Activated CD4-positive, alpha-beta T cell treated with anti-CD3 and anti-CD28 coated beads for 4 hours (primary cell): Measurements from ENCODE around the gene DGKQ.
"Not testable (repeated sequence)": the region's sequence is repeated elsewhere in the genome, so short reads cannot be mapped to it uniquely, and the experiment has no call there.

Experiments
- DNase-seq, 2 donors: peaks; one replicate each; pipeline ENCODE4 v3.0.0-alpha.2; 2020

Gene DGKQ

DNA sequence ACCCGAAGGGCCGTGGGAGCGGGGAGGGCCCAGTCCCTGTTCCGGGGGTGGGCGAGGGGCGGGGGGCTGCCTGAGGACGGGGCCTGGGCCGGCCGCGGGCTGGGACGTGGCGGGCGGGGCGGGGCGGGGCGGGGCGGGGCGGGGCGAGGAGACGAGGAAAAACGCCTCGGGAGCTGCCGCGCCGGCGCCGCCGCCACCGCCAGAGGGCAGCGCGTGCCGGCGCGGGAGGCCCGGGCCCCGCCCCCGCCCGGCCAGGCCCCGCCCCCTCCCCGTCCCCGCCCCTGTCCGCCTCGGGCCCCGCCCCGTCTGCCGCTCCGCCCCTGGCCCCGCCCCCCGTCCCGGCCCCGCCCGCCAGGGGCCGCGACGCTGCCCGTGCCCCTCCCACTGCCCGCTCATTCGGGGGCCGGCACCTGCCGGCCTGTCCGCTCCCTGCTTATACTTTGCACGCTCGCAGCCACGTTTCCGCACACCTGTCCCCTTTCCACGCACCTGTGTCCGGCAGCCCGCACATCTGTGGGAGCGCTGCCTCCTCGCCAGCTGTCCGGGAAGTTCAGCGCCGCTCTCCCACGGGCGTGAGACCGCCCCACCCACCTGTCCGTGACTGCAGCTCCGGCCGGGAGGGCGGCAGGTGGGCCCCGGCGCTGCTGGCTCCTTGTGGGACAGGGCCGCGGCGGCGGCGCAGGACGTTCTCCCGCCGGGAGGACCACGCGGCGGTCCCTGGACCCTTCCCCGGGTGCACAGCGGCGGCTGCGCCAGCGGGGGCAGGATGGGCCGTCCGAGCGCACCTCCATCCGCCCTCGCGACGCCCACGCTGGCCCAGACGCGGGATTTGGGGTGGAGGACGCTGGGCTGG is 36.4 kb upstream of the DGKQ start:
- DNase-seq = peak; percentile 66 to 79

DNA sequence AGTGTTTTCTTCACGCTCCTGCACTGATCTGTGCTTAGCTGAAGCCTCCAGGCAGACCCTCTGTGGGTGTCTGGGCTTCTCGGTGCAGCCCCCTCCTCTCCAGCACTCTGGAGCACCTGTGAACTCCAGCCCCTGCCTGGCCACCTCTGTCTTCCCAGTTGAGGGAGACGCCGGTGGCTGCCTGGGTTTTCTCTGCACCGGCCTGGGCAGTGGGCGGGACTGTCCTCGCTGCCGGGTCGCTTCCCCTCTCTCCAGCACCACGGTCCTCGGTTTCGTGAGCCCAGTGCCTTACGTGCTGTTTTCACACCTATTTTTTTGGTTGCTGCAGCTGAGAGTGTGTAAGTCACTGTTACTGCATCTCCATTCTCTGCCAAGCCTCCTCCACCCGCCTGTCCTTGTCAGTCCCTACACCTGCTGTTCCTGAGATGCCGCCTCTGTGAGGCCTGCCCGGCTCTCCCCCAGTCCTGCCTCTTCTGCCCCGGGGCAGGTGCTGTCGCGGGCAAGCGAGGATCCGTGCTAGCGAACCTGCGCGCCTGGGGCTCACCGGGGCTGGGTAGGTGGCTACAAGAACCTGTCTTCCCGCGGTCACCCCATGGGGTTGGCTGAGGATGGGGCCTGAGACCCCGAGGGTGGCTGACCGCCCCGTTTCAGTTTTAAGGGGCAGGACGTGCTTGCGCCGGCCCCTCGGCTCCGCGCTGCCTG is 35.6 kb upstream of the DGKQ start:
- peak; percentile 32 to 33 for DNase-seq

DNA sequence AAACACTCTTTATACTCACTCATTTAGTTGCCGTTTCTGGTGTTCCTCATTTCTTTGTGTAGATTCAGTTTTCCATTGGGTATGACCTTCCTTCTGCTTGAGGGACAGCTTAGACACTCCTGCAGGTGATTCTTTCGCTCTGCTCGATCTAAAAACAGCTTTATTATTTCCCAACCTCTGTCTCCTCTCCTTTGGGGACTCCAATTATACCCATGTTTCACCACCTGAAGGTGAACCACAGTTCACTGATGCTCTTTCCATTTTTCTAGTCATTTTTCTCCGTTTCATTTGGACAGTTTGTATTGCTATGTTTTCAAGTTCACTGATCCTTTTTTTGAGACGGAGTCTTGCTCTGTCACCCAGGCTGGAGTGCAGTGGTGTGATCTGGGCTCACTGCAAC is 33.5 kb upstream of the DGKQ start:
- no peak for DNase-seq

DNA sequence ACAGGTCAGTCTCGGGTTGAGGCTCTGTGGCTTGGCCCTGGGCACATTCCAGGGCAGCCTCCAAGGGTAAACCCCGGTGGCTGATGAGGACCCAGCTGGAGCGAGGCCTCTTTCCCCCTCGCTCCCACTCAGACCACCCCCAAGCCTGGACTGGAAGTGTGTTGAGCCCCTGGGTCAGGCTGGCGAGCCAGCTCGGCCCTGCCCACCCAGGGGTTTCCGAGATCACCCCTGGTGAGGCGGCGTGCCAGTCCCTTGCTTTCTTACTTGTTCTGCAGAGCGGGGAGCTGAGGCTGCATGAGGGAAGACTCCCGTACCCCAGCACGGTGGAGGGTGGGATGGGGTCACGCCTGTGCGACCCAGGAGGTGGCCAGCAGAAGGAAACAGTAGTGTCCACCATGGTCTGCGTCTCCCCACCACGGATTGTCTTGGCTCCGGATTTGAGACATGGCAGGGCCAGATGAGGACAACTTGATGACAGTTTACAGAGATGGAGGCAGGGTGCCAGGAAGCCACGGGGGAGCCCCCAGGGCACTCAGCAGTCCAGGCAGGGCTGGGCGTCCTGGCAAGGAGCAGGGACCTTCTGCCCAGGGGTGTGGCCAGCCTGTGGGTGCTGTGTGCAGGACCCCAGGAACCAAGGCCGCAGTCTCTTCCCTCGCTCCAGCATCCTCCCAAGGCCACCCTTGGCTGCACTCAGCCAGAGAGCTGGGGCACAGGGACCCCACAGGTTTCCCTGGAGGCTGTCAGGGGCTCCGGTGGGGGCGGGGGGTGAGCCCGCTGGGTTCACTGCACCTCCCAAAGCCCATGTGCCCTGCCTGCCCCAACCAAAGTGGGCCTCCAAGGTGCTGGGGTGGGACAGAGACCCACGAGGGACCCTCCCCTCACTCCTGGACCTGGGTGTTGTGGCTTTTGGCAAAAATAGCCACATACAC is 31.5 kb upstream of the DGKQ start:
- DNase-seq = no peak

DNA sequence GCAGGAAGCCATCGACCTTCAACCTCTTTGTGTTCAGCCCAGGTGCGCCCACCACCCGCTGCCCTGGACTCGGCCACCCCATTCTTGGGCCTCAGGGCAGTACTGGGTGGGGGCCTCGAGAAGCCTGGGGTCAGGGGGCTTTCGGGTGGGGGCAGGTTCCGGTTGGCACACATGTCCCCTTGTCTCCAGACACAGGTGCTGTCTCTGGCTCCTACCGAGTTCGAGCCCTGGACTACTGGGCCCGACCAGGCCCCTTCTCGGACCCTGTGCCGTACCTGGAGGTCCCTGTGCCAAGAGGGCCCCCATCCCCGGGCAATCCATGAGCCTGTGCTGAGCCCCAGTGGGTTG is 30.7 kb upstream of the DGKQ start:
- no peak for DNase-seq

DNA sequence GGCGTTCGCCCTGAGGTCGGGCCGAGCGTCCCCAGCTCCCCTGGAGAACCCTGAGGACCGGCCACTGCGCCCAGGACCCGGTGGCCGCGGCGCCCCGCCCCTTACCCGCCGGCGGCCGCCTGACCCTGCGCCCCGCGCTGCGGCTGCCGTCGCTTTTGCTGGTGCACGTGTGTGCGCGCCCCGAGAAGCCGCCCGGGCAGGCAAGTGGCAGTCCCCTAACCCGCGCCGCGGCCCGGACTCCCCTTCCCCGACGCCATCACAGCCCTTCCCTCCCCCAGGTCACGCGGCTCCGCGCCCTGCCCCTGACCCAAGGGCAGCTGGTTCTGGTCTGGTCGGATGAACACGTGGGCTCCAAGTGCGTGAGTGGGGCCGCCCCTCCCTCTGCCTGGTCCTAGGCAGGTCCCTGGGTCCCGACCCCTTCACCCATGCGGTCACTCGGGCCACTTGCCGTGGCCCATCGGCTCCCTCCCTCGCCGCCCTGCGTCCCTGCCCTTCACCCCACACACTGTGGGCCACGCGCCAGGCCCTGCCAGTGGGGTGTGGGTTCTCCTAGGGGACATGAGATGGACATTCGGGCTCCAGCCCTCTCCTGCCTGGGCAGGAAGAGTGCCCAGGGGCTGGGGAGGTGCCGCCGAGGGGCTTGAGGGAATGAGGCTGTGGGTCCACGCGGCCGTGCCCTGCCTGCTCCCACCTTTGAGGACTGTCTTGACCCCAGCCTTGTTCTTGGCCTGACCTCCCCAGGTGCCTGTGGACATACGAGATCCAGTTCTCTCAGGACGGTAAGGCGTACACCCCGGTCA is 30.1 kb upstream of the DGKQ start:
- no peak for DNase-seq

DNA sequence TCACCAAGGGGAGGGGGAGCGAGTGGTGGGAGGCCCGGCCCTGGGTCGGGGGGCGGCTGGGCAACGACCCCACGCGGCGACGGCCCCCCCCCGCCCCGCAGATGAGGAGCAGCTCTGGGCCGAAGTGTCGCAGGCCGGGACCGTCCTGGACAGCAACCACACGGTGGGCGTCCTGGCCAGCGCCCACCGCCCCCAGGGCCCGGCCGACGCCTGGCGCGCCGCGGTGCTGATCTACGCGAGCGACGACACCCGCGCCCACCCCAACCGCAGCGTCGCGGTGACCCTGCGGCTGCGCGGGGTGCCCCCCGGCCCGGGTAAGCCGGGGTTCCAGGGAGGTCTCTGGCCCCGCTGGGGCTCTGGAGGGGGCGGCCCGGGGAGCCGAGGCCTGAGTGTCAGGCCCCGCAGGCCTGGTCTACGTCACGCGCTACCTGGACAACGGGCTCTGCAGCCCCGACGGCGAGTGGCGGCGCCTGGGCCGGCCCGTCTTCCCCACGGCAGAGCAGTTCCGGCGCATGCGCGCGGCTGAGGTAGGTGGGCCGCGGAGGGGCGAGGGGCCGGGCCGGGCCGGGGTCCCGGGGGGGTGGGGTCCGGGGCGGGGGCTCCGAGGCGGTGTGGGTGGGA is 29.4 kb upstream of the DGKQ start:
- DNase-seq = no peak

DNA sequence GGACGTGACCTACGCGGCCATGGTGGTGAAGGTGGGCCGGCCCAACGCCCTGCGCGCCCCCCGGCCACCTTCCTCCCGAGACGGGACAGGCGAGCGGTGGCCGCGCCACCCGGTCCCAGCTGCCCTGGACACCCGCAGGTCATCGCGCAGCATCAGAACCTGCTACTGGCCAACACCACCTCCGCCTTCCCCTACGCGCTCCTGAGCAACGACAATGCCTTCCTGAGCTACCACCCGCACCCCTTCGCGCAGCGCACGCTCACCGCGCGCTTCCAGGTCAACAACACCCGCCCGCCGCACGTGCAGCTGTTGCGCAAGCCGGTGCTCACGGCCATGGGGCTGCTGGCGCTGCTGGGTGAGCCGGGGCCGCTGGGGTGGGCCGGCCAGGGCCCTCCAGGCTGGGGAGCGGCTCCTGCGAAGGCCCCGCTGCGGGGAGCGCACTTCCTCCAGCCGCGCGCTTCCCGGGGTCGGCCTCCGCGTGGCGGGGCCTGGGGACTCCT is 28.8 kb upstream of the DGKQ start:
- no peak for DNase-seq

DNA sequence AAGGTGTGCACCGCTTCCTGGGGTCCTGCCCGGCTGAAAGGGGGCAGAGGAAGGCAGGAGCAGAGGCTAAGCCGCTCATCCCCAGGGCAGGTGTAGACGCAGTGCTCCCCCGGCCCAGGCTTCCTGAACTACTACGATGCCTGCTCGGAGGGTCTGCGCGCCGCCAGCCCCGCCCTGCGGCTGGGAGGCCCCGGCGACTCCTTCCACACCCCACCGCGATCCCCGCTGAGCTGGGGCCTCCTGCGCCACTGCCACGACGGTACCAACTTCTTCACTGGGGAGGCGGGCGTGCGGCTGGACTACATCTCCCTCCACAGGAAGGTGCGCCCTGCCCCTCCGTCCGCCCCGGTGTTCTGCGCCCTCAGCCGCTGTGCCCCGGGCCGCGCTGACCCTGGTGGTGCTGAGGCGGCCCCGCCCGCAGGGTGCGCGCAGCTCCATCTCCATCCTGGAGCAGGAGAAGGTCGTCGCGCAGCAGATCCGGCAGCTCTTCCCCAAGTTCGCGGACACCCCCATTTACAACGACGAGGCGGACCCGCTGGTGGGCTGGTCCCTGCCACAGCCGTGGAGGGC is 28.3 kb upstream of the DGKQ start:
- no peak for DNase-seq

DNA sequence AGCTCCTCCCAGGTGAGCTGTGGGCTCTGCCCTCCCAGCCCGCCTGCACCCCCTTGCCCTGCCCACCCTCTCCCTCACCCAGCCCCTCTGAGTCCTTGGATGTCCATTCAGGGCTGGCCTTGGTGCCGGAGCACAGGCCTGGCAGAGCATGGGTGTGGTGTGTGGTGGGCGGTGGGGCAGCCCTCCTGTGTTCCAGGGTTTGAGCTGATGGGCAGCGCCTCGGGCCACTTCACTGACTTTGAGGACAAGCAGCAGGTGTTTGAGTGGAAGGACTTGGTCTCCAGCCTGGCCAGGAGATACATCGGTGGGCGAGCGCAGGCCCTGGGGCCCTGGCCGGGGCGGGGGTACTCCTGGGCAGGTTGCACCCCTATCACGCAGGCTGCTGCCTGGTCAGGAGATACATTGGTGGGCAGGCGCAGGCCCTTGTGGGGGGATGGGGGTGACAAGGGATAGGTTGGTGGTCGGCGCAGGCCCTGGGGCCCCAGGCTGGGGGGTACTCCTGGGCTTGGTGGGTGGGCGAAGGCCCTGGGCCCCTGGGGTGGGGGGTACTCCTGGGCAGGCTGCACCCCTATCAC is 27.4 kb upstream of the DGKQ start:
- no peak for DNase-seq

DNA sequence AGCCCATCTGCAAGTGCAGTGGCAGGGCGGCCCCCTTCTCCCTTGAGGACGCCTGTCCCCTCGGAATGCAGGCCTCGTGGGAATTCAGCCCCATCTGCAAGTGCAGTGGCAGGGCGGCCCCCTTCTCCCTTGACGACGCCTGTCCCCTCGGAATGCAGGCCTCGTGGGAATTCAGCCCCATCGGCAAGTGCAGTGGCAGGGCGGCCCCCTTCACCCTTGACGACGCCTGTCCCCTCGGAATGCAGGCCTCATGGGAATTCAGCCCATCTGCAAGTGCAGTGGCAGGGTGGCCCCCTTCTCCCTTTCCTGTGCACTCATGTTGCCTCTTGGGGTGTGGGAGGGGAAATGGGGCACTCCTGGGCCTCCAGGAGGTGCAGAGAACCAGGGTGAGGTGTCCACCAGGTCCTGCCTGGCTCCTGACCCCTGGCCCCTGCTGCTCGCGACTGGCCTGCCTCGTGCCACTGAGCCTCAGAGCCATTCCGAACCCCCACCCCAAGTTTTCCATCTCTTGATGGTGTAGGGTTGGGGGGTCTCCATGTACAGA is 26.6 kb upstream of the DGKQ start:
- DNase-seq = no peak

DNA sequence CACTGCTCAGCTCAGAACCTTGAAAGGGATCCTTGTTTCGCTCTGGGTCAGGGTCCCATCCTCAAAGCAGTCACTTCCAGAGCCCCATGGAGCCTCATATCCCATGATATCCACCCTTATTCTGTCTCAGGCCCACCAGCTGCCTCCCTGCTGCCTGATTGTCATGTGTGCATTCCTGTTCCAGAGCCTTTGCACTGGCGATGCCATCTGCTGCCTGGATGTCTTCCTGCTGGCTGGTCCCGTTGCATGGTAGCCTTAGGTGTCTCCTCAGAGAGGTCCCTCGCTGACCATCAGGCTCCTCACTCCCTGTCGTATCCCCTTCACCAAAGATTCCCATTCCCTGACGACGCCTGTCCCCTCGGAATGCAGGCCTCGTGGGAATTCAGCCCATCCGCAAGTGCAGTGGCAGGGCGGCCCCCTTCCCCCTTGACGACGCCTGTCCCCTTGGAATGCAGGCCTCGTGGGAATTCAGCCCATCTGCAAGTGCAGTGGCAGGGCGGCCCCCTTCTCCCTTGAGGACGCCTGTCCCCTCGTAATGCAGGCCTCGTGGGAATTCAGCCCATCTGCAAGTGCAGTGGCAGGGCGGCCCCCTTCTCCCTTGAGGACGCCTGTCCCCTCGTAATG is 26.0 kb upstream of the DGKQ start:
- DNase-seq = not testable (repeated sequence)

DNA sequence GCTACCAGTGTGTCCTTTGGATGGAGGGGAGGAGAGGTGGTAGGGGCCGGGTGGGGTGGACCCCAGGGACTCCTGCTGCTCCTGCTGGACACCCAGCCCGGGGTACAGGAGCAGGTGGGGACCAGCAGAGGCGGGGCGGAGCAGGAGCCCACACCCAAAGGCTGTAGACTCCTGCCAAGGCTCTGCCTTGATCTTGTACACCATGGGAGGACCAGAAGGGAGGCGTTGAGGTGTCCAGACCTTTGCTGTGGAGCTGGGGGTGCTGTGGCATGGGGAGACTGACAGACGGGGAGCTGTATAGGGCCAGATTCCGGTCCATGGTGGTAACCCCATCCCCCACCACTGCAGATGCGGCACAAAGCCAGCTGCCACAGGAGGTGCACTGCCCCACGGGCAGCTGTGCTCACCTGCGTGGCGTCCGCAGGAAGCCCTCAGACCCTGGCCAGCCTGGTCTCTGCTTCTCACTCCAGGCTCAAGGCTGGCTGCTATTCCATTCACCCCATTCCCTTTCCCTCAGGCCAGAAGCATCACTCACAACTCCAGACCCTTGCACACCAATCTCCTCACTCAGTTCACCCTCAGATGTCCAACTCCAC is 24.8 kb upstream of the DGKQ start:
- DNase-seq = no peak

DNA sequence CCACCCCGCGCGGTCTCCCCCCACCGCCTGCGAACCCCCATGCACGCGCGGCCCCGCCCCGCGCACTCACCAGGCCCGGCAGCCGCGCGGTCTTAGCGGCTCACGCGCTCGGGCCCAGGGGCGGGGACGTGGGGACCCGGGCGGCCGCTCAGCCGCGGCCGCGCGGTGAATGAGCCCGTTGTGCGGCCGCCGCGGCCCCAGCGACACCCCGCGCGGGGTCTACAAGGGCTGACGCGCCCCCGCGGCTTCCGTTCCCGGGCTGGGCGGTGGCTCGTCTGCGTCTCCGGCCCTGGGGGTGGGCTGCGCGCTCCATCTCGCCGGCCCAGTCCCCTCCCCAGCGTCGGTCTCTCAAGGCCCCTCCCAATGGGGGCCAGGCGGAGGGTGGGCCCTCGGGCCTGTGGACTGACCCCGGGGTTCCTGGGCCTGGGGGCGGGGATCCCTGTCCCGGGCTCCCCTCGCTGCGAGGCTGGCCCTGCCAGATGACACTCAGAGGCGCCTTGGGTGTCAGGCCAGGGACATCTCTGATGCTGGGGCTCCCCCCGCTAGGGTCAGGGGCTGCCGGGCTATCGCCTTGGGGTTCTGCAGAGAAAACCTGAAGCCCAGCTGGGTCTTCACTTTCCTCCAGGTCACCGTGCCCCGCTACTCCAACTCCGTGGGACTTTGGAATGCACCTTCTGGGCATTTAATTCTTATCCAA is 24.2 kb upstream of the DGKQ start:
- no peak for DNase-seq

DNA sequence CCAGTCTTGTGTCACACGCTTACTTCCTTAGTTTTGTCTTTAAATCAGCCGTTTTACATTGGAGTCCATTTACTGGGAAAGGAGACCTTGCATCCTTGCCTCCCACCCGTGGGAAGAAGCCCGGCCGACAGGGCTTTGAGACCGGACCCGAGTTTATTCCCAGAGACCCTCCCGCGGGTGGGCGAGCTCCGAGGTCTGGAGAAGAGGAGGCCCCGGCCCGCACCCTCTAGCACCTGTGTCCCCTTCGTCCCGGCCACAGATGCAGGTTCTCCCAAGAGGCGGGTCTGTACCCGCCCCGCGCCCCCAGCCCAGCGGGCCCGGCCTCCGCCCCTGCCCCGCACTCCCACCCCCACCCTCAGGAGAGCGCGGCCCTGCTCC is 23.6 kb upstream of the DGKQ start:
- DNase-seq = no peak

DNA sequence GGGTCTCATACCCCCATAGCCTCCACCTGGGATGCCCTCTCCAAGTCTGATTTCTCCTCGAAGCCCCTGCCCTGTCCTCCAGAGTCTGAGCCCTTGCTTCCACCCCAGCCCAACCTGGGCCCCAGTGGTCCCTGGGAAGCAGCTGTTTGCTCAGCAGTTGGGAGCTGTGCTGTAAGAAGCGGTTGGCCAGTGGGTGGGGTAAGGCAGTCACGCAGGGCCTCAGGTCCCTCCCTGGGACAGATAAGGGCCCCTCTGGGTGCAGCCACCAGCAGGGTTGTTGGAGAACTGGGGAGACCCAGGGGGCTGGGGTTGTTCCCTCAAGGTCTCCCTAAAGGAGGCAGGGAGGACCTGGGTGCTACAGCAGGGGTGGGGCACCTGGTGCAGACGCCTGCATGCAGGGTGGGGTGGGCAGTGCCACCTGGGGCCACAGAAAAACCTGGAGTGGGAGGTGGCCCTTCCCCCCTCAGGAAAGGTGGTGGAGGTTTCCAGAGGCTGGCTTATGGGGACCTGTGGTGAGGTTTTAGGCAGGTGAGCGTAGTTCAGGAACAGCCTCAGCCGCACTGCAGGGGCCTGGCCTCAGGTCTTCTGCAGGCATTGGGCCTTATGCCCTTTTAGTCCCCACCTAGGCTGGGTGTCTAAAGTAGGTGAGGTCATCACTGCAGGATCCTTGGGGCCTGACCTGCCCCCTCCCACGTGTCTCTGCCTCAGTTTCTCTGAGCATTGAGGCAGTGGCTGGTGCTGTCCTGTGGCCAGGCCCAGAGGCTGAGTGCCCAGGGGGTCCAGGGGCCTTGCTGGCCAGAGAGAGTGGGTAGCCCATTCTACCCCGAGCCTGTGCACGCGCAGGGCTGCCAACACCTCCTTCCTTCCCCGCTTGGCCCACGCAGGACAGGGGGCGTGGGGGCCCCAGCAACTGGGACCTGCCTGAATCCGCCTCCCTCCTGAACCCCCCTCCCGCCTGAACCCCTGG is 22.9 kb upstream of the DGKQ start:
- DNase-seq = no peak

DNA sequence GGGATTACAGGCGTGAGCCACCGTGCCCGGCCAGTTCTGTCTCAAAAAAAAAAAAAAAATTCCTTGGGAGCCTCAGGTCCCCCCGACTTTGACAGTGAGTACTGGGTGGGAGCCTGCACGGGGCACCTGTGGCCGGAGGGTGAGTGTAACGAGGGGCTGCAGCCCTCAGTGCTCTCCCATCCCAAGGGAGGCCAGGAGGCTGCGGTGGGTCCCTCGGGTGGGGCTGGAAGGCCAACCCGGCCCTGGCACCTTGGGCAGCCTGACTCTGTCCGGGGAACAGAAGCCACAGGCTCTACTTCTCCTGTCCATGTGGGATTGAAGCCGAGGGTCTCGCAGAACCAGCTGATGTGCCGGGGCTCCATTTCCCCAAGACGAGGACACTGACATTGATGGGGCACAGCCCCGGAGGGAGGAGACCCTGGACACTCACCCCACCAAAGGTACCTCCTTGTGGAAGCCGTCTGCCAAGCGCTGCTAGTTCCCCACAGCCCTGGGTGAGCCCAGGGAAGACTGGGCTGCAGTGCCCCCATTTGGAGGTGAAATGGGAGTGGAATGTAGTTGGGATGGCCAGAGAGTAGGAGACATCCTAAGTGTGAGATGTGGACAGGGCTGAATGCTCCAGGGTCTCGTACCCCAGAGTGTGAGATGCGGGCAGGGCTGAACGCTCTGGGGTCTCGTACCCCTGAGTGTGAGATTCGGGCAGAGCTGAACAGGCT is 22.1 kb upstream of the DGKQ start:
- DNase-seq = no peak
